Endothelial cell of umbilical vein (primary cell): ENCODE results near the gene CALR3. TPM values are rescaled to one million over a fixed set of nuclear protein-coding genes. Genes with fewer than 3 reads are reported as not detected.
A peak's percentile ranks its signal among the peaks of the same experiment; 100 is the strongest.

Experiments
- BruUV-seq: library from RNA; stranded (reverse); fragments of 400-500 nt; replicated peaks from 2 replicates; lab custom pipeline; 2021; lab: Mats Ljungman, UMichigan
- CTCF ChIA-PET: fragments of 300-600, 350-600 bp; sonication (Branson Sonifier 250); formaldehyde crosslinking; loops from one replicate; lab custom pipeline; 2021; ENCODE audit warnings: antibody characterized with exemption, inconsistent platforms; lab: Charles Lee
- POLR2A ChIA-PET: fragments of 300-600, 350-600 bp; sonication (Branson Sonifier 250); formaldehyde crosslinking; loops from one replicate; lab custom pipeline; 2021; ENCODE audit warnings: antibody characterized with exemption, inconsistent platforms; lab: Charles Lee
- DNase-seq: peaks from one replicate; pipeline ENCODE4 v3.0.0-alpha.2; 2011; ENCODE audit warnings: low read depth, low spot score
- FAIRE-seq: peaks from 2 replicates; lab custom pipeline; 2011; peaks lifted over from hg19 to GRCh38; lab: Jason Lieb, UNC
- H2AFZ ChIP-seq: 2 replicates; pipeline ENCODE4 v1.6.0; 2012; ENCODE audit warnings: low read depth, low read length, control low read depth, inconsistent platforms
- H3K27ac ChIP-seq: 2 replicates; pipeline ENCODE4 v1.5.1; 2011; ENCODE audit warnings: low read depth, mild to moderate bottlenecking, control low read depth, low read length, moderate library complexity; ENCODE audit not compliant: insufficient read depth
- H3K27me3 ChIP-seq, 2 experiments: 2 replicates each; pipeline versions ENCODE4 v1.6.0 to v1.6.1; 2011; ENCODE audit warnings: low read length in 2 of 2, mixed read lengths in 1 of 2; ENCODE audit not compliant: control insufficient read depth in 2 of 2, insufficient read depth in 2 of 2
- H3K36me3 ChIP-seq, 2 experiments: 2 replicates in 1 of 2; 3 replicates in 1 of 2; pipeline ENCODE4 v1.5.1; 2011; ENCODE audit warnings: low read length in 2 of 2, mild to moderate bottlenecking in 1 of 2, moderate library complexity in 1 of 2; ENCODE audit not compliant: control insufficient read depth in 2 of 2, insufficient read depth in 2 of 2; ENCODE audit errors: extremely low read depth in 1 of 2
- H3K4me1 ChIP-seq: 3 replicates; pipeline ENCODE4 v1.5.1; 2011; ENCODE audit warnings: mild to moderate bottlenecking, low read length; ENCODE audit not compliant: control insufficient read depth, insufficient read depth; ENCODE audit errors: extremely low read depth
- H3K4me2 ChIP-seq: 2 replicates; pipeline ENCODE4 v1.6.1; 2011; ENCODE audit warnings: low read length, control low read depth, mixed read lengths; ENCODE audit not compliant: insufficient read depth
- H3K4me3 ChIP-seq, 3 experiments: fragments of 200-600 bp in 1 of 3; sonication (generic), shearing (Covaris generic) in 1 of 3; replicated peaks in 1 of 3; 2 replicates each; pipeline ENCODE4 v1.5.1; 2011 to 2016; ENCODE audit warnings: control low read depth in 3 of 3, low read length in 3 of 3, mild to moderate bottlenecking in 2 of 3, inconsistent platforms in 1 of 3, low read depth in 1 of 3, moderate library complexity in 1 of 3; ENCODE audit not compliant: insufficient read depth in 1 of 3
- H3K79me2 ChIP-seq: 2 replicates; pipeline ENCODE4 v1.6.0; 2012; ENCODE audit warnings: low read length, inconsistent platforms; ENCODE audit not compliant: control insufficient read depth, insufficient read depth
- H3K9ac ChIP-seq: replicated peaks from 2 replicates; pipeline ENCODE3; 2011; ENCODE audit warnings: low read length, control low read depth; ENCODE audit not compliant: insufficient read depth; ENCODE audit errors: extremely low read depth
- H3K9me1 ChIP-seq: replicated peaks from 3 replicates; pipeline ENCODE4 v1.6.0; 2011; ENCODE audit warnings: mild to moderate bottlenecking, low read length; ENCODE audit not compliant: control insufficient read depth, insufficient read depth; ENCODE audit errors: extremely low read depth
- H3K9me3 ChIP-seq: replicated peaks from 2 replicates; pipeline ENCODE4 v1.5.1; 2012; ENCODE audit warnings: low read length, inconsistent platforms; ENCODE audit not compliant: control insufficient read depth, insufficient read depth
- H4K20me1 ChIP-seq: replicated peaks from 2 replicates; pipeline ENCODE3; 2011; ENCODE audit warnings: mild to moderate bottlenecking, low read length; ENCODE audit not compliant: control insufficient read depth, insufficient read depth; ENCODE audit errors: extremely low read depth
- CTCF ChIP-seq, 2 donors: IDR thresholded peaks; 1 replicate in 1 of 2; 2 replicates in 1 of 2; pipeline ENCODE4 v1.5.1; 2011; ENCODE audit warnings: low read length in 2 of 2, mild to moderate bottlenecking in 2 of 2, moderate library complexity in 2 of 2, control low read depth in 1 of 2, inconsistent platforms in 1 of 2, low read depth in 1 of 2; ENCODE audit not compliant: insufficient read depth in 1 of 2; ENCODE audit errors: extremely low read depth in 1 of 2
- EZH2 ChIP-seq: IDR thresholded peaks from 2 replicates; pipeline ENCODE4 v1.6.1; 2012; ENCODE audit warnings: borderline replicate concordance, low read depth, mild to moderate bottlenecking, moderate library complexity, low read length, inconsistent platforms; ENCODE audit not compliant: severe bottlenecking
- FOS ChIP-seq: IDR thresholded peaks from 2 replicates; pipeline ENCODE4 v1.6.1; 2011; ENCODE audit warnings: mild to moderate bottlenecking, low read length, moderate library complexity, borderline replicate concordance; ENCODE audit not compliant: insufficient read depth
- GATA2 ChIP-seq: IDR thresholded peaks from 2 replicates; pipeline ENCODE4 v1.7.0; 2011; ENCODE audit warnings: low read depth, mild to moderate bottlenecking, moderate library complexity, mixed read lengths, low read length; ENCODE audit not compliant: insufficient read length, insufficient read depth
- JUN ChIP-seq: IDR thresholded peaks from 2 replicates; pipeline ENCODE4 v1.6.1; 2011; ENCODE audit warnings: borderline replicate concordance, low read depth; ENCODE audit not compliant: insufficient read length, insufficient read depth
- MAX ChIP-seq: IDR thresholded peaks from 2 replicates; pipeline ENCODE4 v1.6.1; 2011; ENCODE audit not compliant: insufficient read depth, insufficient read length
- MYC ChIP-seq: IDR thresholded peaks from one replicate; pipeline ENCODE4 v1.6.1; 2011; ENCODE audit warnings: mild to moderate bottlenecking, low read depth, low read length
- POLR2A ChIP-seq: IDR thresholded peaks from 2 replicates; pipeline ENCODE4 v1.6.1; 2012; ENCODE audit warnings: low read depth, mild to moderate bottlenecking, control low read depth, low read length
- POLR2AphosphoS5 ChIP-seq: IDR thresholded peaks from 2 replicates; pipeline ENCODE4 v1.6.1; 2012; ENCODE audit warnings: low read depth, mild to moderate bottlenecking, control low read depth, low read length, moderate library complexity; ENCODE audit not compliant: insufficient read depth
- dilution Hi-C: fragments of 300-500 bp; cut with MboI; formaldehyde crosslinking; loops from one replicate; pipeline ENCODE4 v1.15.0; 2019; ENCODE audit warnings: low sequenced_read_pairs; ENCODE audit not compliant: extremely low pct_ligation_motif_present
- intact Hi-C: fragments of 100-400 bp; cut with micrococcal nuclease; formaldehyde crosslinking; loops from one replicate; pipeline ENCODE4 v1.10.0; 2022
- polyA plus RNA-seq, 4 experiments: library from polyadenylated mRNA; depleted of rRNA in 3 of 4; stranded (reverse) in 3 of 4; unstranded in 1 of 4; fragments of >200 nt; gene quantifications; 2 replicates each; pipeline versions ENCODE4 v1.2.1 to v1.2.3, GENCODE V29; 2011 to 2012; ENCODE audit warnings: missing spikeins in 1 of 4
- total RNA-seq: library from RNA; stranded (reverse); gene quantifications from 2 replicates; pipeline ENCODE4 v1.2.3, GENCODE V29; 2021

Gene CALR3
- total and polyA plus RNA-seq, 2 donors (not counting 3 experiments of a cell fraction or from before 2014, with no cell fraction given) = not detected

DNA sequence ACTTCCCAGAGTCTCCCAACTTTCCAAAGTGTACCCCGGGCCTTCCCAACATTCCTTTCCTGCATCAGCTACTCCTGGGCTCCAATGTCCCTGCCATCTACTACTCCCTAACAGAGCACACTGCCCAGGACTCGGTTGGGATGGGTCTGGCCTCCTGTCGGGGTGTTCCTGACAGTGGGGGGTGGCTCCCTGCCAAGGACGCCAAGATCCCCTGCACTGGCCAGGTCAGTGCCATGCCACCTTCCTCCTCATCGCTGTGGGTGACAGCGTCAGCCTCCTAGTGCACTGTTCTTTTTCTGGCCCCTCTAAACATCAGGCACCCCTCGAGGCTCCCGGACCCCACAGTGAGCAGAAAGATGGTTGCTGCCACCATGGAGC is 38.0 kb downstream of the CALR3 start:
- H3K36me3 ChIP-seq = no peaks in the 10 kb centered on the region
- BruUV-seq = no TSS peak
- peak overlapping the region; percentile 66 for H3K27ac ChIP-seq
- intact Hi-C loops (no loop called here), dilution Hi-C loops (no loop called here)
- peaks cover 23% of the 10 kb centered on the region for H3K4me1 ChIP-seq
- H3K4me3 ChIP-seq = no peak overlapping the region
- no peak overlapping the region for H2AFZ ChIP-seq
- H3K27me3 ChIP-seq = no peaks in the 10 kb centered on the region
- H3K79me2 ChIP-seq = peaks cover 49% of the 10 kb centered on the region
- ChIA-PET POLR2A (no interaction called here), CTCF (interaction anchor here (0.6 to 1.7 kb wide), 4 partner anchors 11 to 23 kb away, joined by 3 to 7 read pairs (median 4); no protein-coding TSS in a partner anchor)
- H3K9ac ChIP-seq = peak overlapping the region; percentile 46
- DNase-seq (no peak), FAIRE-seq (no peak)
- H4K20me1 ChIP-seq = no peaks in the 10 kb centered on the region
- H3K9me3 ChIP-seq = no peaks in the 10 kb centered on the region
- TF ChIP-seq MAX (no peak), GATA2 (no peak), MYC (no peak), CTCF (IDR thresholded peaks at IDR 0.05; ENCODE audit: extremely low read depth in 1 of 2, insufficient read depth in 1 of 2, low read depth in 1 of 2, low read length in 2 of 2) (no peak), POLR2A (no peak), JUN (no peak), FOS (no peak), EZH2 (no peak), POLR2AphosphoS5 (no peak)
- peak overlapping the region; percentile 5 for H3K4me2 ChIP-seq
- no peaks in the 10 kb centered on the region for H3K9me1 ChIP-seq
